Epithelial cell of proximal tubule (primary cell): ENCODE measurements around the gene XPNPEP3. TPM values are rescaled to one million over a fixed set of nuclear protein-coding genes. Genes with fewer than 3 reads are reported as not detected.

Experiments
- DNase-seq: peaks from one replicate; pipeline ENCODE4 v3.0.0-alpha.2; 2011; ENCODE audit warnings: low read depth
- H3K4me3 ChIP-seq: 2 replicates; pipeline ENCODE4 v1.5.1; 2011; ENCODE audit warnings: low read depth, mild to moderate bottlenecking, low read length
- CTCF ChIP-seq: conservative IDR thresholded peaks from 2 replicates; pipeline ENCODE4 v1.5.1; 2012; ENCODE audit warnings: low read depth, mild to moderate bottlenecking, low read length
- total RNA-seq: library from RNA; depleted of rRNA; stranded (reverse); fragments of >200 nt; gene quantifications from 2 replicates; pipeline ENCODE4 v1.2.3, GENCODE V29; 2015

The XPNPEP3 gene
- total RNA-seq, 1 donor from 2014 or later = 9.1 TPM

GRCh38 chr22:40939202-40939601, 82.3 kb downstream of the XPNPEP3 start:
- DNase-seq = no peak
- no peak for TF ChIP-seq CTCF
- no peak overlapping the region for H3K4me3 ChIP-seq

- H3K4me3 ChIP-seq = peak within 1 kb of the TSS; percentile 83
- TF ChIP-seq CTCF = no peak
- DNase-seq = peak; percentile 83
Measured at GRCh38 chr22:40950962-40951794, 94.2 kb downstream of the XPNPEP3 start, which contains the start of gene RBX1. TSS of gene RBX1 (plus strand) at chr22:40951378. CDS start at chr22:40951399, 21 bp downstream.

GRCh38 chr22:40951795-40952605, 95.1 kb downstream of the XPNPEP3 start:
- TF ChIP-seq CTCF = no peak
- H3K4me3 ChIP-seq = peak overlapping the region; percentile 83
- no peak for DNase-seq

- no peak for DNase-seq
- H3K4me3 ChIP-seq = no peak overlapping the region
- no peak for TF ChIP-seq CTCF
Measured at GRCh38 chr22:40953471-40953870, 96.5 kb downstream of the XPNPEP3 start.

- H3K4me3 ChIP-seq = no peak overlapping the region
- DNase-seq = no peak
- TF ChIP-seq CTCF = no peak
Measured at GRCh38 chr22:40954113-40954512, 97.2 kb downstream of the XPNPEP3 start.

GRCh38 chr22:40955571-40955970, 98.6 kb downstream of the XPNPEP3 start:
- no peak for TF ChIP-seq CTCF
- no peak overlapping the region for H3K4me3 ChIP-seq
- DNase-seq = no peak
